ENCODE measurements around the gene MYH15.

The MYH15 gene

GRCh38 chr3:108410531-108410984 is 99.8 kb downstream of the MYH15 start:
- DNase-seq = no peak

- DNase-seq = no peak
Observed at GRCh38 chr3:108409800-108410178, 100.6 kb downstream of the MYH15 start.

DNA sequence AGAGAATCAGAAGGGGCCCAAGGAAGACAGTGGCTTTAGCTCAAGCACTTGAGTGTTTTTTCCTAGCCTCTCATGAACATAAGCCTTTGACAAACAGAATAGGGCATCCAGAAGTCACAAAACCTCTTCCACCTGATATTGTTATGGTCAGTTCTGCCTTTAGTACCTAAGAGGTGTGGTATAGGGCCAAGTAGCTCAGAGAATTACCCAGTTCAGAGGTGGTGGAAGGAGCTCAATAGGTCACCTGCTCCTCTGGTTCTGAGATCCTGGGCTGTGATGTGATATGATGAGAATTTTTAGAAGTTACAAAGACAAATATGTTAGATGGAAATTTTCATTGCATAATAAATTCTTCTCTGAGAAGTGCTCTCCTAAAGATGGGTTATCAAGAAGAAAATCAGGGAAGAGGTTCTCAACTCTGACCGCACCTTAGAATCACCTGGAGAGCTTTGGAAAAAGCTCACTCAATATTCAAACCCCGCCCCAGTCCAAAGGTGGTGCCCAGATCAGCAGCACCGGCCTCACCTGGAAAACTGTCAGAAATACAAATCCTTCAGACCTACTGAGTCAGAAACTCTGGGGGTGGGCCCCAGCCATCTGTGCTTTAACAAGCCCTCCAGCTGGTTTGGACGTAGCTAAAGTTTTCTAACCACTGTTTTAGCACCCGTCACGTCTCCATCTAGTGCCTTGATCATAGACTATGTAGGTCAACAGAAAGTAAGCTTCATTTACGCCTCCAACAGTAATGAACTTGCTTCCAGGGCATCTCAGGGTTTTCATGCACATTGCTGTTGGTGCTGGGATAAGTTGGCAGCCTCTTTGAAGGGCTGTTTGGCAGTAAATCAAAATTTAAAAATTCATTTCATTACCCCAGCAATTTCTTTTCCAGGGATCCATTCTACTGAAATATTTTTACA is 101.3 kb downstream of the MYH15 start:
- no peak for DNase-seq

DNA sequence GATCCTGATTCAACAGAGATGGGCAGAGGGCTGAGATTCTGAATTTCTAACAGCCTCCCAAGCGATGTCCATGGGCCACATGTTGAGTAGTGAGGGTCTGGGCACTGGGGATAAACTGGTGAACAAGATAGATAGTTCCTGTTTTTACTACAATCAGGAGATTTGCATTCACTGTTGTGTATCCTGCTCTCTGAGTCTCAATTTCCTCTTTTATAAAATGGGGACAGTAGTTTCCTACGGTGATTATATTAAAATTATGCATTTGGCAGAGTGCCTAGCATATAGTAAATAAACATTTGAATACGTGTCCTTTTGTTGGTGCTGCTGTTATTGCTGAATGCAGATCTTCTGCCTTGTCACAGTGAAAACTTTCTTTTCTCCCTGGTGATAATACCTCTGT is 102.5 kb downstream of the MYH15 start:
- peak; percentile 32 for DNase-seq

- peak; percentile 85 for DNase-seq
Observed at GRCh38 chr3:108406661-108407206, 103.7 kb downstream of the MYH15 start.

DNA sequence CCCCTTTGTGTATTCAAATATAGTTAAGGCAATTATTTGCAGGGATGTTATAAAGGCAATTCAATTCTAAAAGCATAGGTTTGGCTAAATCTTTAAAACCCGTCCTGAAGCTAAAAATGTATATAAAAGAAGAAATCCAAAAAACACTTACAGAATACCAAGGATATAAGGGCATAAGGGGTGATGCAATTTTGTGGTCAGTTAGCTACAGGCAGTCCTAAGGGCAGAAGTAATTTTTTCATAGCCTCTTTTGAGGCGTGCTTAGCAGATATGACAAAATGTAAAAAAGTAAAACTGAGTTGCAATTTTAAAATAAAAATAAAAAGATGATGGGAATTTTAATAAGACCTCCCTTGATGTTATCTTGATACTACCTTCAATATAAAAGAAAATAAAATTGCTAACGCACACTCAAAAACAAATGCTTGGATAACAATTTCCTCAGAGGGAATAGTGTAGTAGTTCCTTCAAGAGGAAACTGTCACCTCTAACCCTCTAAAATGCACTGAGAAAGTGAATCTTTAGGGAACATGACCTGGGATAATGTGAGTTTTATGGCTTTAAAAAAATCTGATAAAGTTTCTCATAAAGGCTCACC is 104.2 kb downstream of the MYH15 start:
- no peak for DNase-seq

GRCh38 chr3:108404368-108404767 is 106.0 kb downstream of the MYH15 start:
- no peak for DNase-seq

GRCh38 chr3:108403686-108404345 is 106.6 kb downstream of the MYH15 start:
- no peak for DNase-seq

DNA sequence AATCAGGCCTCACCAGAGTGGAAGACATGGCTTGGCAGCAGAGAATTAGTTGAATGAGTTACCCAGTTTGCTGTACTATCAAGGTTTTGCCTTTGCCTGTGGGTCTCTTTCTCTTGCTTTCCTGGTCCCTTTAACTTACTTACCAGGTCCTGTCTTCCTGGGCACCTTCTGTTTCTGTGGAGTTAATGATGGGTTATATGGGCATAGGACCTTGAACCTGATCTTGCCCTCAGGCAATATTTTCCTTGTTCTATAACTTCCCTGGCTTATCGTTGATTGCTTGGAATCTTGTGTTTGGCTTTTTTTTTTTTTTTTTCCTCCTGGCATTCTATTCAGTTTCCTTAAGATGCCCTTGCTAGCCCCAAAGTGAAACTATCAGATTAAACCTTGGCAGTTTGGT is 107.2 kb downstream of the MYH15 start:
- no peak for DNase-seq

DNA sequence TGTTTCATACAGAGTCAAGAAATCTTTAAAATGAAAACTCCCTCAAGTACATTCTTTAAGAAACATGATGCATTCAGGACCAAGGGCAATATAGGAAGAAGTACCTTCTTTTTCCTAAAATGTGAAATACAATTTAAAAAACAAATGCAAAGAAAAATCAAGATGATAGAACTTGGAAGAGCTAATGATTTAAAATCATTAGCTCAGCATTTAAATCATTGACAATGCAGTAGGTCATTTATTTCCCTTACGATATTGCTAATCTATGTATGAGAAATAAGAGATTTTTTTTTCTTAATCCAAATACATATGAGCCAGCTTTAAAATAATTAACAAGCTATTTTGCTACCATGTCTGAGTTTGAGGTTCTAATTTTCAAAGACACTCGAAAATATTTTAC is 108.6 kb downstream of the MYH15 start:
- no peak for DNase-seq

DNA sequence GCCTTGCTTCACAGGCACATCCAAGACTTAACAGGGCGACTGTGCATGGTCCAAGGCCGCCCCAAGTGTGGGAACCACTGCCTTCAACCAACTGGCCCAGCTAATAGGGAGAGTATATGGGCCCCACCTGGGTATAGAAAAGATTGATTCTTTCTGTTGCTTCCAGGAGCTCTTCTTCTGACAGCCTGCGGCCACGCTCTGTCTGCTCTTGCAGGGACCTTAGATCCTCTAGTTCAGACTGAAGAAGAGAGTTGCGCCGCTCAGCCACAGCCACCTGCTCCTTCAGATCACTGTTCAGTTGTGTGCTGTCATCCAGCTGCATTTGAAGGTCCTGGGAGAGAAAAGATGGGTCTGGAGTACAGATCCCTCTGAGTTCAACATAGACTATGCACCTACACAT is 111.9 kb downstream of the MYH15 start:
- no peak for DNase-seq

DNA sequence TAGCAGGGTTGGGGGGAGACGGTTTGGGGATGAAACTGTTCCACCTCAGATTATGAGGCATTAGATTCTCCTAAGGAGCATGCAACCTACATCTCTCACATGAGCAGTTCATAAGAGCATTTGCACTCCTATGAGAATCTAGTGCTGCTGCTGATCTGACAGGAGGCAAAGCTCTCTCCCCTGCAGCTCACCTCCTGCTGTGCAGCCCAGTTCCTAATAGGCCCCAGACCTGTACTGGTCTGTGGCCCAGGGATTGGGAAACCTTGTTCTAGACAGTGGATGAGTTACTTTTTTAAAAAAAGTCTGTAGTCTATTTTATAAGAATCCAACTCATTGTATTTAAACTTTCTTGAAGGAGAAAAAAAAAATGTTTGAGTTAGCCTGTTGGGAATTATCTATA is 114.1 kb downstream of the MYH15 start:
- no peak for DNase-seq

DNA sequence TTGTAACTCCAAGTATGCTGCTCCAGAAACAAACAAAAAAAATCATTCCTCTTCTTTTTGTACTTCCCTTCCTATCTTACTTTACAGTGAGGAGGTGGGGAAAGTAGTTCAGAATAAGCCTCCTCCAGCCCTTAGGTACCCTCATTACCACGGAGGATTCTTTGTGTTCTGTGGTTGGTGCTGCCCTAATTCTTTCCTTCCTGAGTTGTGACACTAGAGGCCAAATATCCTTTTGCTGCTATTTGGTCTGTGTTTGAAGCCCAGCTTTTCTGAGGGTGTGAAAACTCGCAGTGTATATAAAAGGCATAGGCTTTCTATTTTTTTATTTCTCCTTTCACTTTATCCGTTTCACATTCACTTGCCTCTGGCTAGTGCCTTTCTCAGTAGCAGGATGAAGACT is 115.8 kb downstream of the MYH15 start:
- DNase-seq = no peak

GRCh38 chr3:108394016-108394415 is 116.4 kb downstream of the MYH15 start:
- no peak for DNase-seq

- DNase-seq = no peak
Observed at GRCh38 chr3:108393128-108393900, 117.1 kb downstream of the MYH15 start.

DNA sequence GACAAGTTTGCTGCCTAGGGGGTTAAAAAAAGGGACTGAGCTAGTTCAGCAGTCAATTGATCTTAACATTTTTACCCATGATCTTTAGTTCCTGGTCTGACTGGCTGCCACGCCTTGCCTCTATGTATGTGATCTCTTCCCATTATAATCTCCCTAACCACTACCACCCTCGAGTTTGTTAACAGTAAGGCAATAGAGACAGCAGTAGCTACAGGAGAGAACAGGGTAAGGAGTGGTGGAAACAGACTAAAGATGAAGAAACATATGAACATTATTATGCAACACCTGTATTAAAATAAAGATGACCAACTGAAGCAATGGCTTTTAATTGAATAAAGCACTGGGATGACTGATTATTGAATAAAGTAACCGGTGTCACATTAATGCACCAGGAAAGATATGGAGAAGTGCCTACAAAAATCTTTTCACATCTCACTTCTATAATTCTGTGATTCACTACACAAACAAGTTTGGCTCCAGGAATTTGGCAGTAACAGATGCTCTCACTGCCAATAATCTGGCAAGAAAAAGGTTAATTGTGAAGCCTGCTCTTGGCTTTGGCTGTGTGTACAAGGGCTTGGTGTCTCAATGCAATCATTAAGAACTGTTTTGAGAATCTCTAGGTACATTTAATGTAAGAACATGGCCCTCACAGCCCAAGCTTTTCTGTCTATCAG is 118.3 kb downstream of the MYH15 start:
- DNase-seq = no peak

- no peak for DNase-seq
Observed at GRCh38 chr3:108389372-108389771, 121.0 kb downstream of the MYH15 start.

DNA sequence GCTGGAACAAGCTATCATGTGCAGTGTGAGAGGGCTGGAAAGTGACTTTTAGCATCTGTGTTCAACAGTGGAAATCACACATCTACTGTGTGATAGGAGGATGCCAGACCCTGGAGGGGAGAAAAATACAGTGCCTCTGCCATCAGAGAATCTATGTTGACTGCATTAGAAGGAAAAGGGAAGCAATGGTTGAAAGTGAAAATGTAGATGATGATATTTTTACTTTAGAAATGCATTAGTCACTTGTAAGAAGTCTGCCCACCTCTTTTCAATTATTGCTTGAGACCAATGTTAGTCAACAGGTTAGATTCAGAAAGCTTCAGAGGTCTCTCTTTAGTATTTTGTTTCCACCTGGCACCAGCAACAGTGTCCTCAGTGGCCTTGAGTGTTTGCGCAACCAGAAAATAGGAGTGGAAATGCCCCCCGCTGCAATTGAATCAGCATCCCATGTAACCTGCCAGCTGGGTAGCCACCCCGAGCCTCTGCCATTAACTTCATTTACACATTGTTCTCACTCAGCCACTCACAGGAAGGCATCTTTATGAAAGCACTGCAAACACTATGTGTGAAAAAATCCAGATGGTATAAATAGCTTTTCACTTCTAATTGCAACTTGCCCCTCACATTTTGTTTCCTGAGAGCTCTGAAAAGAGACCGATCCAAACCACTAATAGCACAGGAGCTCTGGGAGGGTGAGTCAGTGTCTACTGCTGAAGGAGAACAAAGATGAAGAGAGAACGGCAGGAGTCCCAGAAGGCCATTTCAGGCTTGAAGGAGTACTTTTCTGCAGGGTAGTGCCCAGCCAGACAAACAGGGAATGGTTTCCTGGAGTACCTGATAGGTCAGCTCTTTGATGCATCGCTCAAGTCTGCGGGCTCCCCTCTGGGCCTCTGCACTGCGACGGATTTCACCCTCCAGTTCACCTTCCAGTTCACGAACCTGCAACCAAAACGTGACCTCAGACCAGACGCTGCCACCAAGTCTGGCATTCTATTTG is 122.0 kb downstream of the MYH15 start:
- DNase-seq = no peak

- DNase-seq = no peak
Observed at GRCh38 chr3:108387063-108387462, 123.3 kb downstream of the MYH15 start.

GRCh38 chr3:108383306-108383705 is 127.1 kb downstream of the MYH15 start:
- DNase-seq = no peak
